Neural progenitor cell (in vitro differentiated cells): ENCODE results near the gene DOCK9. TPM values are rescaled to one million over a fixed set of nuclear protein-coding genes. Genes with fewer than 3 reads are reported as not detected.
A peak's percentile ranks its signal among the peaks of the same experiment; 100 is the strongest.

Experiments
- DNase-seq: peaks from one replicate; pipeline ENCODE4 v3.0.0-alpha.2; 2016; ENCODE audit warnings: low spot score
- H2AFZ ChIP-seq: fragments of 200-600 bp; sonication (generic); replicated peaks from 2 replicates; pipeline ENCODE4 v1.6.1; 2016; ENCODE audit warnings: antibody characterized with exemption
- H3F3A ChIP-seq: fragments of 200-600 bp; sonication (generic); 2 replicates; pipeline ENCODE4 v1.6.1; 2016; ENCODE audit warnings: antibody characterized with exemption, low read depth
- H3K27ac ChIP-seq: fragments of 200-600 bp; sonication (generic); 2 replicates; pipeline ENCODE4 v1.5.1; 2016; ENCODE audit warnings: mild to moderate bottlenecking
- H3K27me3 ChIP-seq: fragments of 200-600 bp; sonication (generic); 2 replicates; pipeline ENCODE4 v1.6.1; 2016; ENCODE audit warnings: mild to moderate bottlenecking, moderate library complexity
- H3K36me3 ChIP-seq: fragments of 200-600 bp; sonication (generic); 2 replicates; pipeline ENCODE4 v1.5.1; 2016
- H3K4me1 ChIP-seq: fragments of 200-600 bp; sonication (generic); 2 replicates; pipeline ENCODE4 v1.6.1; 2016; ENCODE audit warnings: mixed run types
- H3K4me2 ChIP-seq: fragments of 200-600 bp; sonication (generic); 2 replicates; pipeline ENCODE4 v1.6.1; 2016
- H3K4me3 ChIP-seq: fragments of 200-600 bp; sonication (generic); 2 replicates; pipeline ENCODE4 v1.5.1; 2016
- H3K79me2 ChIP-seq: fragments of 200-600 bp; sonication (generic); 2 replicates; pipeline ENCODE4 v1.6.1; 2016; ENCODE audit warnings: low read depth
- H3K9ac ChIP-seq: fragments of 200-600 bp; sonication (generic); 2 replicates; pipeline ENCODE4 v1.6.1; 2016
- H3K9me3 ChIP-seq: fragments of 200-600 bp; sonication (generic); 2 replicates; pipeline ENCODE4 v1.5.1; 2016; ENCODE audit warnings: low read depth
- H4K20me1 ChIP-seq: fragments of 200-600 bp; sonication (generic); 2 replicates; pipeline ENCODE4 v1.6.1; 2016; ENCODE audit warnings: low read depth
- H3K27ac Mint-ChIP-seq: 3 replicates; pipeline ENCODE4 v1.8.0; 2021; ENCODE audit warnings: mixed read lengths
- H3K27me3 Mint-ChIP-seq: 2 replicates; pipeline ENCODE4 v1.8.0; 2022; ENCODE audit warnings: low read depth, mild to moderate bottlenecking, inconsistent platforms, moderate library complexity, mixed read lengths; ENCODE audit not compliant: insufficient read depth
- H3K36me3 Mint-ChIP-seq: 3 replicates; pipeline ENCODE4 v1.8.0; 2021; ENCODE audit warnings: mixed read lengths
- H3K4me1 Mint-ChIP-seq: 3 replicates; pipeline ENCODE4 v1.8.0; 2021; ENCODE audit warnings: mixed read lengths
- H3K4me3 Mint-ChIP-seq: 3 replicates; pipeline ENCODE4 v1.8.0; 2021; ENCODE audit warnings: mild to moderate bottlenecking, moderate library complexity, mixed read lengths
- H3K9me3 Mint-ChIP-seq: 3 replicates; pipeline ENCODE4 v1.8.0; 2020; ENCODE audit warnings: mixed read lengths
- CTCF ChIP-seq: fragments of 200-600 bp; sonication (generic); IDR thresholded peaks from 2 replicates; pipeline ENCODE4 v1.5.1; 2017; ENCODE audit warnings: antibody characterized with exemption, mild to moderate bottlenecking
- EZH2 ChIP-seq: fragments of 200-600 bp; sonication (generic); IDR thresholded peaks from 2 replicates; pipeline ENCODE4 v1.6.1; 2017; ENCODE audit warnings: antibody characterized with exemption, mild to moderate bottlenecking, moderate library complexity
- EZH2phosphoT487 ChIP-seq: fragments of 200-600 bp; sonication (generic); IDR thresholded peaks from 2 replicates; pipeline ENCODE4 v1.6.1; 2017; ENCODE audit warnings: antibody characterized with exemption
- total RNA-seq: library from RNA; depleted of rRNA; stranded (reverse); fragments of >200 nt; gene quantifications from 2 replicates; pipeline ENCODE4 v1.2.3, GENCODE V29; 2015; ENCODE audit warnings: low replicate concordance

The DOCK9 gene
- total RNA-seq, 1 donor from 2014 or later: 16.6 TPM

- peaks cover 48% of the 10 kb centered on the region for H3K4me1 Mint-ChIP-seq
- Histone ChIP-seq H3K4me3 (peak overlapping the region; percentile 2), H2AFZ (no peak overlapping the region), H4K20me1 (no peaks in the 10 kb centered on the region), H3F3A (peaks cover 16% of the 10 kb centered on the region), H3K27ac (peak overlapping the region; percentile 70), H3K4me1 (peaks cover 39% of the 10 kb centered on the region), H3K4me2 (peak overlapping the region; percentile 61), H3K9me3 (no peaks in the 10 kb centered on the region), H3K79me2 (no peaks in the 10 kb centered on the region), H3K36me3 (no peaks in the 10 kb centered on the region), H3K9ac (no peak overlapping the region), H3K27me3 (no peaks in the 10 kb centered on the region)
- no peaks in the 10 kb centered on the region for H3K27me3 Mint-ChIP-seq
- peak overlapping the region; percentile 62 for H3K27ac Mint-ChIP-seq
- peak; percentile 59 for DNase-seq
- H3K9me3 Mint-ChIP-seq: no peaks in the 10 kb centered on the region
- H3K4me3 Mint-ChIP-seq: peak overlapping the region; percentile 75
- TF ChIP-seq EZH2: no peak
- TF ChIP-seq EZH2phosphoT487: no peak
- no peak for TF ChIP-seq CTCF
- H3K36me3 Mint-ChIP-seq: no peaks in the 10 kb centered on the region
Observed at GRCh38 chr13:98975822-98976261, 2.0 kb downstream of the DOCK9 start.

- Histone ChIP-seq H3K9ac (no peak overlapping the region), H2AFZ (no peak overlapping the region), H3K9me3 (no peaks in the 10 kb centered on the region), H3K4me2 (no peak overlapping the region), H3K36me3 (no peaks in the 10 kb centered on the region), H3K79me2 (no peaks in the 10 kb centered on the region), H4K20me1 (no peaks in the 10 kb centered on the region), H3F3A (peaks cover 16% of the 10 kb centered on the region), H3K27me3 (no peaks in the 10 kb centered on the region), H3K27ac (no peak overlapping the region), H3K4me3 (no peak overlapping the region), H3K4me1 (peaks cover 39% of the 10 kb centered on the region)
- Mint-ChIP-seq H3K36me3 (no peaks in the 10 kb centered on the region), H3K27me3 (no peaks in the 10 kb centered on the region), H3K9me3 (no peaks in the 10 kb centered on the region), H3K27ac (no peak overlapping the region), H3K4me3 (no peak overlapping the region), H3K4me1 (peaks cover 55% of the 10 kb centered on the region)
- TF ChIP-seq CTCF (no peak), EZH2phosphoT487 (no peak), EZH2 (no peak)
- DNase-seq: no peak
Observed at GRCh38 chr13:98974053-98974452, 3.8 kb downstream of the DOCK9 start.

- no peaks in the 10 kb centered on the region for H3K9me3 ChIP-seq
- no peaks in the 10 kb centered on the region for H3K27me3 Mint-ChIP-seq
- TF ChIP-seq EZH2phosphoT487 (no peak), CTCF (no peak), EZH2 (no peak)
- no peaks in the 10 kb centered on the region for H3K9me3 Mint-ChIP-seq
- no peak overlapping the region for H2AFZ ChIP-seq
- no peak overlapping the region for H3K27ac ChIP-seq
- H3K4me1 Mint-ChIP-seq: peaks cover 48% of the 10 kb centered on the region
- no peaks in the 10 kb centered on the region for H3K27me3 ChIP-seq
- H3K4me2 ChIP-seq: no peak overlapping the region
- peak; percentile 41 for DNase-seq
- peak overlapping the region; percentile 25 for H3K27ac Mint-ChIP-seq
- H3K4me1 ChIP-seq: peaks cover 33% of the 10 kb centered on the region
- no peak overlapping the region for H3K4me3 ChIP-seq
- H3K36me3 ChIP-seq: no peaks in the 10 kb centered on the region
- H4K20me1 ChIP-seq: no peaks in the 10 kb centered on the region
- H3K4me3 Mint-ChIP-seq: no peak overlapping the region
- no peaks in the 10 kb centered on the region for H3K79me2 ChIP-seq
- no peaks in the 10 kb centered on the region for H3K36me3 Mint-ChIP-seq
- H3F3A ChIP-seq: peaks cover 15% of the 10 kb centered on the region
- H3K9ac ChIP-seq: no peak overlapping the region
Observed at GRCh38 chr13:98972627-98973026, 5.2 kb downstream of the DOCK9 start.
